Testis (tissue), 2 donors: ENCODE data around the gene EXPH5.

Source experiments
- POLR2A ChIP-seq: fragments of 450-650 bp; IDR thresholded peaks from one replicate; pipeline ENCODE4 v1.6.1; 2017; ENCODE audit warnings: antibody characterized with exemption, mild to moderate bottlenecking, moderate library complexity
- TF ChIP-seq, protein P1 (sequence below), 3 experiments: fragments of 450-650 bp in 2 of 3; fragments of 200-600 bp in 1 of 3; sonication (generic) in 1 of 3; IDR thresholded peaks; one replicate each; pipeline ENCODE4 v1.5.1; 2016 to 2019; ENCODE audit warnings: antibody characterized with exemption in 3 of 3, mild to moderate bottlenecking in 2 of 3, moderate library complexity in 1 of 3

- TF ChIP-seq POLR2A, result no peak
- TF ChIP-seq, protein P1, sequence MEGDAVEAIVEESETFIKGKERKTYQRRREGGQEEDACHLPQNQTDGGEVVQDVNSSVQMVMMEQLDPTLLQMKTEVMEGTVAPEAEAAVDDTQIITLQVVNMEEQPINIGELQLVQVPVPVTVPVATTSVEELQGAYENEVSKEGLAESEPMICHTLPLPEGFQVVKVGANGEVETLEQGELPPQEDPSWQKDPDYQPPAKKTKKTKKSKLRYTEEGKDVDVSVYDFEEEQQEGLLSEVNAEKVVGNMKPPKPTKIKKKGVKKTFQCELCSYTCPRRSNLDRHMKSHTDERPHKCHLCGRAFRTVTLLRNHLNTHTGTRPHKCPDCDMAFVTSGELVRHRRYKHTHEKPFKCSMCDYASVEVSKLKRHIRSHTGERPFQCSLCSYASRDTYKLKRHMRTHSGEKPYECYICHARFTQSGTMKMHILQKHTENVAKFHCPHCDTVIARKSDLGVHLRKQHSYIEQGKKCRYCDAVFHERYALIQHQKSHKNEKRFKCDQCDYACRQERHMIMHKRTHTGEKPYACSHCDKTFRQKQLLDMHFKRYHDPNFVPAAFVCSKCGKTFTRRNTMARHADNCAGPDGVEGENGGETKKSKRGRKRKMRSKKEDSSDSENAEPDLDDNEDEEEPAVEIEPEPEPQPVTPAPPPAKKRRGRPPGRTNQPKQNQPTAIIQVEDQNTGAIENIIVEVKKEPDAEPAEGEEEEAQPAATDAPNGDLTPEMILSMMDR (IDR thresholded peaks at IDR 0.05), result no peak
Observed at GRCh38 chr11:108518581-108518980, 75.0 kb downstream of the EXPH5 start.
